Activated CD4-positive, alpha-beta T cell treated with anti-CD3 and anti-CD28 coated beads for 48 hours (primary cell): ENCODE results near the gene B4GALT6.

ENCODE experiments used
- DNase-seq: peaks from one replicate; pipeline ENCODE4 v3.0.0-alpha.2; 2020

Gene B4GALT6

GRCh38 chr18:31591113-31591512 is 93.3 kb downstream of the B4GALT6 start:
- no peak for DNase-seq

GRCh38 chr18:31590570-31590969 is 93.8 kb downstream of the B4GALT6 start:
- no peak for DNase-seq

GRCh38 chr18:31587529-31587928 is 96.9 kb downstream of the B4GALT6 start:
- DNase-seq = no peak

GRCh38 chr18:31586616-31587015 is 97.8 kb downstream of the B4GALT6 start:
- DNase-seq = no peak

- no peak for DNase-seq
These were observed 98.4 kb downstream of the B4GALT6 start for GRCh38 chr18:31585991-31586390.

- no peak for DNase-seq
These were observed 101.1 kb downstream of the B4GALT6 start for GRCh38 chr18:31583185-31583854.

GRCh38 chr18:31581498-31582197 is 102.7 kb downstream of the B4GALT6 start:
- no peak for DNase-seq

GRCh38 chr18:31579375-31579774 is 105.0 kb downstream of the B4GALT6 start:
- DNase-seq = no peak

GRCh38 chr18:31578126-31578525 is 106.3 kb downstream of the B4GALT6 start:
- DNase-seq = no peak

- no peak for DNase-seq
These were observed 107.2 kb downstream of the B4GALT6 start for GRCh38 chr18:31577195-31577594.

- no peak for DNase-seq
These were observed 107.7 kb downstream of the B4GALT6 start for GRCh38 chr18:31576670-31577069.

- no peak for DNase-seq
These were observed 108.7 kb downstream of the B4GALT6 start for GRCh38 chr18:31575515-31576257.

- DNase-seq = no peak
These were observed 110.0 kb downstream of the B4GALT6 start for GRCh38 chr18:31574359-31574758.
